BLaER1 (cell line): Measurements from ENCODE around the gene PRLH.
A peak's percentile ranks its signal among the peaks of the same experiment; 100 is the strongest.
"Not testable (repeated sequence)": the region's sequence is repeated elsewhere in the genome, so short reads cannot be mapped to it uniquely, and the experiment has no call there.

Experiments
- H3K27ac ChIP-seq: shearing (Covaris generic); formaldehyde crosslinking; 2 replicates; pipeline ENCODE4 v1.8.1; 2022
- H3K27me3 ChIP-seq: shearing (Covaris generic); formaldehyde crosslinking; 2 replicates; pipeline ENCODE4 v1.8.1; 2022
- H3K36me3 ChIP-seq: shearing (Covaris generic); formaldehyde crosslinking; 2 replicates; pipeline ENCODE4 v1.8.1; 2022
- H3K4me1 ChIP-seq: shearing (Covaris generic); formaldehyde crosslinking; 2 replicates; pipeline ENCODE4 v1.8.1; 2022
- H3K4me2 ChIP-seq: shearing (Covaris generic); formaldehyde crosslinking; 2 replicates; pipeline ENCODE4 v1.8.1; 2022
- H3K4me3 ChIP-seq: shearing (Covaris generic); formaldehyde crosslinking; 2 replicates; pipeline ENCODE4 v1.8.1; 2022
- H3K9ac ChIP-seq: shearing (Covaris generic); formaldehyde crosslinking; 2 replicates; pipeline ENCODE4 v1.8.1; 2022
- H3K9me3 ChIP-seq: shearing (Covaris generic); formaldehyde crosslinking; 2 replicates; pipeline ENCODE4 v1.8.1; 2022
- H4K20me1 ChIP-seq: shearing (Covaris generic); formaldehyde crosslinking; 2 replicates; pipeline ENCODE4 v1.8.1; 2022
- Cebpa-rat ChIP-seq: shearing (Covaris generic); IDR thresholded peaks from 2 replicates; pipeline ENCODE4 v1.8.1; 2022

The PRLH gene

DNA sequence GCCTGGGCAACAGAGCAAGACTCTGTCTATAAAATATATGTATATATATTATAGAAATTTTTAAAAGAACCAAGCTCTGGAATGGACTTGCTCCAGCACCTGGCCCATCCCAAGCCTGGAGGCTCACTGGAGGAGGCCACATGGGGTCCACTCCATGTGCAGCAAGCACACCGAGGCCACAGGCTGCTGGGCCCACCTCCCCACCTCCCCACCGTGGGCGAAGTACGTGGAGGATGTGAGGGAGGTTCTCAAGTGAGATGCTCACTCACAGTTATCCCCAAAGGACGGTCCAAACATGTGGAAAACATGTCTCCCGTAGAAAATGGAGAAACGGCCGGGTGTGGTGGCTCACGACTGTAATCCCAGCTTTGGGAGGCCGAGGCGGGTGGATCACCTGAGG, 38.0 kb downstream of the PRLH start:
- Histone ChIP-seq H3K27ac (peak overlapping the region; percentile 86), H3K4me3 (no peak overlapping the region; the same call in 1 of the 2 replicates), H3K9me3 (peaks cover 10% of the 10 kb centered on the region), H3K9ac (peak overlapping the region; percentile 80), H4K20me1 (no peaks in the 10 kb centered on the region), H3K27me3 (no peaks in the 10 kb centered on the region), H3K36me3 (no peaks in the 10 kb centered on the region), H3K4me1 (peaks cover 80% of the 10 kb centered on the region), H3K4me2 (peak overlapping the region; percentile 97)
- no peak for TF ChIP-seq Cebpa-rat

DNA sequence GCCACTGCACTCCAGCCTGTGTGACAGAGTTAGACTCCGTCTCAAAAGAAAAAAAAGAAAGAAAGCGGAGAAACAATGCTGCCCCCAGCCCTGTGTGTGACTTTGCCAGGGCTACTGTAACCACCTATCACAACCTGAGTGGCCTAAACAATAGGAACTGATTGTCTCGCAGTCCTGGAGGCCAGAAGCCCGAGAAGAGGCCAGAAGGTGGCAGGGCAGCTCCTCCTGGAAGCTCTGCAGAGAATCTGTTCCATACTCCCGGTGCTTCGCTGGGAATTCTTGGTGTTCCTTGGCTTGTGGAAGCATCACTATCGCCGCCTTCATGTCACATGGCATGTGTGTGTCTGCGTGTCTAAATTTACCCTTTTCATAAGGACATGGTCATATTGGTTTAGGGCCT, 38.6 kb downstream of the PRLH start:
- Histone ChIP-seq H3K27ac (peak overlapping the region; percentile 86), H4K20me1 (no peaks in the 10 kb centered on the region), H3K4me2 (peak overlapping the region; percentile 97), H3K27me3 (no peaks in the 10 kb centered on the region), H3K4me1 (peaks cover 74% of the 10 kb centered on the region), H3K4me3 (no peak overlapping the region), H3K9ac (peak overlapping the region; percentile 80), H3K9me3 (peaks cover 10% of the 10 kb centered on the region), H3K36me3 (no peaks in the 10 kb centered on the region)
- TF ChIP-seq Cebpa-rat, result no peak

DNA sequence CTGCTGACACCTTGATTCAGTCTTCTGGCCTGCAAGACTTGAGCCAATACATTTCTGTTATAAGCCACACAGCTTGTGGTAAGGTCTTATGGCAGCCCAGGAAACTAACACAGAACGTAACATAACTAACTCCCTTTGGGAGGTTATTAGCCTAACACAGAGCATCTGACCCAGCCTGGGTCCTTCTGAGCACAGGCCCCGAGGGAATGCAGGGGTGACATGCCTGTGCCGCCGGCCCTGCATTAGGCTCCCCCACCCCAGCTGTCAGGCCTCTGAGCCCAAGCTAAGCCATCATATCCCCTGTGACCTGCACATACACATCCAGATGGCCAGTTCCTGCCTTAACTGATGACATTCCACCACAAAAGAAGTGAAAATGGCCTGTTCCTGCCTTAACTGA, 40.1 kb downstream of the PRLH start:
- H3K9ac ChIP-seq, result peak overlapping the region; percentile 57; the same call in 1 of the 2 replicates
- H3K4me2 ChIP-seq, result peak overlapping the region; percentile 97
- not testable (repeated sequence) for H3K36me3 ChIP-seq, H3K4me3 ChIP-seq, H4K20me1 ChIP-seq, H3K27me3 ChIP-seq
- peak overlapping the region; percentile 86 for H3K27ac ChIP-seq
- peaks cover 58% of the 10 kb centered on the region for H3K4me1 ChIP-seq
- H3K9me3 ChIP-seq, result peaks cover 10% of the 10 kb centered on the region

GRCh38 chr2:237612527-237613357, 46.4 kb downstream of the PRLH start:
- H3K27me3 ChIP-seq, result no peaks in the 10 kb centered on the region
- H3K4me2 ChIP-seq, result peak overlapping the region; percentile 94
- H3K9me3 ChIP-seq, result peaks cover 3% of the 10 kb centered on the region
- H3K27ac ChIP-seq, result peak overlapping the region; percentile 90
- no peak overlapping the region for H3K9ac ChIP-seq
- H4K20me1 ChIP-seq, result no peaks in the 10 kb centered on the region
- no peak overlapping the region for H3K4me3 ChIP-seq
- no peak for TF ChIP-seq Cebpa-rat
- H3K36me3 ChIP-seq, result no peaks in the 10 kb centered on the region
- H3K4me1 ChIP-seq, result peaks cover 56% of the 10 kb centered on the region

GRCh38 chr2:237613679-237614078, 47.3 kb downstream of the PRLH start:
- Histone ChIP-seq H3K36me3 (no peaks in the 10 kb centered on the region), H3K4me1 (peaks cover 66% of the 10 kb centered on the region), H3K4me2 (peak overlapping the region; percentile 94), H3K27me3 (no peaks in the 10 kb centered on the region), H4K20me1 (no peaks in the 10 kb centered on the region), H3K27ac (peak overlapping the region; percentile 90), H3K4me3 (no peak overlapping the region; the same call in 1 of the 2 replicates), H3K9me3 (no peaks in the 10 kb centered on the region), H3K9ac (no peak overlapping the region)
- no peak for TF ChIP-seq Cebpa-rat

GRCh38 chr2:237614151-237614720, 47.9 kb downstream of the PRLH start:
- Histone ChIP-seq H3K9ac (peak overlapping the region; percentile 7; the same call in 1 of the 2 replicates), H3K27ac (peak overlapping the region; percentile 90), H3K4me3 (no peak overlapping the region; the same call in none of the 2 replicates), H3K9me3 (no peaks in the 10 kb centered on the region), H3K36me3 (no peaks in the 10 kb centered on the region), H3K4me1 (peaks cover 71% of the 10 kb centered on the region), H4K20me1 (no peaks in the 10 kb centered on the region), H3K27me3 (no peaks in the 10 kb centered on the region), H3K4me2 (peak overlapping the region; percentile 94)
- peak; percentile 88 for TF ChIP-seq Cebpa-rat

DNA sequence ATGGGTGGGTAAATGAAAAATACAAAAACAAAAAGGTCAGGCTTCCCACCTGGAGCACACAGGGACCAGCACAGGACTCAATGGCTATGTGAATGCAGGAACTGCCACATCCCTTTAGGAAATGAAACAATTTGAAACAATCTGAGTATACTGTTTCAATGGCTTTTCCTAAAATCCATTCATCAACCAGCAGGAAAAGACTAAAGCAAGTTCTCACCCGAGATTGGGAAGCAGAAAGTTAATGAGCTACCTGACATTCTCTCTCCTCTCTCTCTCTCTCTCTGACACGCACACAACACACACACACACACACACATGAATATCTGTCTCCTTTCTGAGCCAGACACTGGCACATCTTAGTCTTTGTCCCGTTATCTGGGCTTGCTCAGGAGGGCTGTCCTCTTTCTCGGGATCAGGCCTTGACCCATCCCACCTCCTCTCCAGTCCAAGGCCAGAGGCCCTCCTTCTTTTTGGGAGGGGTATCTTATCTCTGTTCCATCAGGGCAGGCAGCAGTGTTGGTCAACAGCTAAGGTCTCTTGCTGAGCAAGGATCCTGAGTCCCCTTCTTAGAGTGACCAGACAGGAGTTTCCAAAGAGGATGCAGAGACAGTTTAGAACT, 49.4 kb downstream of the PRLH start:
- H3K4me3 ChIP-seq, result peak overlapping the region; percentile 48
- TF ChIP-seq Cebpa-rat, result no peak
- peak overlapping the region; percentile 90 for H3K27ac ChIP-seq
- peak overlapping the region; percentile 94 for H3K4me2 ChIP-seq
- peak overlapping the region; percentile 72 for H3K9ac ChIP-seq
- H3K9me3 ChIP-seq, result no peaks in the 10 kb centered on the region
- H4K20me1 ChIP-seq, result no peaks in the 10 kb centered on the region
- H3K36me3 ChIP-seq, result no peaks in the 10 kb centered on the region
- peaks cover 75% of the 10 kb centered on the region for H3K4me1 ChIP-seq
- no peaks in the 10 kb centered on the region for H3K27me3 ChIP-seq

- TF ChIP-seq Cebpa-rat, result no peak
- Histone ChIP-seq H3K4me2 (peak overlapping the region; percentile 94), H3K36me3 (no peaks in the 10 kb centered on the region), H3K4me1 (peaks cover 78% of the 10 kb centered on the region), H3K4me3 (peak overlapping the region; percentile 48), H4K20me1 (no peaks in the 10 kb centered on the region), H3K27ac (peak overlapping the region; percentile 90), H3K9ac (peak overlapping the region; percentile 72), H3K27me3 (no peaks in the 10 kb centered on the region), H3K9me3 (no peaks in the 10 kb centered on the region)
These were observed 50.0 kb downstream of the PRLH start for GRCh38 chr2:237616373-237616733.
